RWPE2 (cell line): ENCODE measurements around the gene LRRC26.
A peak's percentile ranks its signal among the peaks of the same experiment; 100 is the strongest.

Experiments
- ATAC-seq: fragments of 200-7000 bp; cut with Tn5 transposase; 3 replicates; pipeline ENCODE4 v1.9.1; 2021; ENCODE audit warnings: low read depth
- DNase-seq: peaks from one replicate; pipeline ENCODE4 v3.0.0-alpha.2; 2020; ENCODE audit warnings: low spot score
- H3K27ac ChIP-seq: fragments of 450-650 bp; 2 replicates; pipeline ENCODE4 v1.5.1; 2017; ENCODE audit warnings: mild to moderate bottlenecking; ENCODE audit not compliant: poor library complexity, severe bottlenecking
- H3K27me3 ChIP-seq: fragments of 250-450 bp; sonication (Bioruptor Pico); 2 replicates; pipeline ENCODE4 v1.5.1; 2021; ENCODE audit warnings: mild to moderate bottlenecking, moderate library complexity; ENCODE audit not compliant: insufficient read depth, poor library complexity, severe bottlenecking
- H3K36me3 ChIP-seq: fragments of 250-450 bp; sonication (Bioruptor Pico); 2 replicates; pipeline ENCODE4 v1.5.1; 2020; ENCODE audit warnings: low read depth, mild to moderate bottlenecking, moderate library complexity
- H3K4me1 ChIP-seq: fragments of 250-450 bp; sonication (Bioruptor Pico); 2 replicates; pipeline ENCODE4 v1.5.1; 2021; ENCODE audit warnings: mild to moderate bottlenecking, moderate library complexity; ENCODE audit not compliant: insufficient read depth, poor library complexity, severe bottlenecking
- H3K4me3 ChIP-seq: fragments of 250-450 bp; sonication (Bioruptor Pico); 2 replicates; pipeline ENCODE4 v1.5.1; 2021; ENCODE audit warnings: mild to moderate bottlenecking, moderate library complexity; ENCODE audit not compliant: severe bottlenecking
- H3K9me3 ChIP-seq: fragments of 250-450 bp; sonication (Bioruptor Pico); 2 replicates; pipeline ENCODE4 v1.5.1; 2021; ENCODE audit warnings: mild to moderate bottlenecking, moderate library complexity; ENCODE audit not compliant: severe bottlenecking
- TF ChIP-seq, protein P1 (sequence below): fragments of 450-650 bp; IDR thresholded peaks from one replicate; pipeline ENCODE4 v1.5.1; 2017; ENCODE audit warnings: mild to moderate bottlenecking, moderate library complexity; ENCODE audit not compliant: poor library complexity, severe bottlenecking

The LRRC26 gene

DNA sequence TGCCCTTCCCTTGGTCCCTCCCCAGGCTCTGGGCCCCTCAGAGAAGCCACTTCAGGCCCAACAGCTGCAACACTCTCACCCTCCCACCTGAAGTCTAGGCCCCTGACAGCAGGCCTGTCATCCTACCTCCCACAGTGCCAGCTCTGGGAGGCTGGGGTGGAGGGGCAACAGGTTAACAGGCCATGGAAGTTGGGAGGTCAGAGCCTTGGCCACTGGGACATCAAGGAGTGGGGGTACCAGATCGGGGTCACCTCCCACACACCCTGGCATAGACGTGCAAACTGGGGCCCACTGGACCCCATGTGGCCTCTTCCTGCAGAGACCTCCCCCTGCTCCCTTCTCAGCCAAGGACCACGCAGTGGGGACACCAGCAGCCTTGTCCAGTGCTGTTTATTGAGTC, 21.4 kb upstream of the LRRC26 start:
- Histone ChIP-seq H3K36me3 (peaks cover 20% of the 10 kb centered on the region), H3K27me3 (no peaks in the 10 kb centered on the region), H3K4me3 (no peak overlapping the region), H3K4me1 (peaks cover 15% of the 10 kb centered on the region), H3K9me3 (no peaks in the 10 kb centered on the region), H3K27ac (no peak overlapping the region)
- DNase-seq (no peak), ATAC-seq (no peak)
- TF ChIP-seq, protein P1, sequence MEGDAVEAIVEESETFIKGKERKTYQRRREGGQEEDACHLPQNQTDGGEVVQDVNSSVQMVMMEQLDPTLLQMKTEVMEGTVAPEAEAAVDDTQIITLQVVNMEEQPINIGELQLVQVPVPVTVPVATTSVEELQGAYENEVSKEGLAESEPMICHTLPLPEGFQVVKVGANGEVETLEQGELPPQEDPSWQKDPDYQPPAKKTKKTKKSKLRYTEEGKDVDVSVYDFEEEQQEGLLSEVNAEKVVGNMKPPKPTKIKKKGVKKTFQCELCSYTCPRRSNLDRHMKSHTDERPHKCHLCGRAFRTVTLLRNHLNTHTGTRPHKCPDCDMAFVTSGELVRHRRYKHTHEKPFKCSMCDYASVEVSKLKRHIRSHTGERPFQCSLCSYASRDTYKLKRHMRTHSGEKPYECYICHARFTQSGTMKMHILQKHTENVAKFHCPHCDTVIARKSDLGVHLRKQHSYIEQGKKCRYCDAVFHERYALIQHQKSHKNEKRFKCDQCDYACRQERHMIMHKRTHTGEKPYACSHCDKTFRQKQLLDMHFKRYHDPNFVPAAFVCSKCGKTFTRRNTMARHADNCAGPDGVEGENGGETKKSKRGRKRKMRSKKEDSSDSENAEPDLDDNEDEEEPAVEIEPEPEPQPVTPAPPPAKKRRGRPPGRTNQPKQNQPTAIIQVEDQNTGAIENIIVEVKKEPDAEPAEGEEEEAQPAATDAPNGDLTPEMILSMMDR = no peak

- Histone ChIP-seq H3K27ac (no peak overlapping the region), H3K4me1 (peaks cover 14% of the 10 kb centered on the region), H3K9me3 (no peaks in the 10 kb centered on the region), H3K4me3 (no peak overlapping the region), H3K36me3 (peaks cover 20% of the 10 kb centered on the region), H3K27me3 (no peaks in the 10 kb centered on the region)
- DNase-seq (no peak), ATAC-seq (no peak)
- TF ChIP-seq, protein P1 = no peak
These were observed 20.5 kb upstream of the LRRC26 start for GRCh38 chr9:137190315-137190856.

GRCh38 chr9:137189297-137190295, 19.7 kb upstream of the LRRC26 start:
- TF ChIP-seq, protein P1 = no peak
- H3K4me1 ChIP-seq = peaks cover 6% of the 10 kb centered on the region
- no peaks in the 10 kb centered on the region for H3K9me3 ChIP-seq
- H3K27ac ChIP-seq = peak overlapping the region; percentile 73
- DNase-seq (no peak), ATAC-seq (peak; percentile 13)
- no peaks in the 10 kb centered on the region for H3K27me3 ChIP-seq
- H3K36me3 ChIP-seq = peaks cover 20% of the 10 kb centered on the region
- peak overlapping the region; percentile 52 for H3K4me3 ChIP-seq

- Histone ChIP-seq H3K27ac (peak within 1 kb of the TSS; percentile 73), H3K4me3 (peak within 1 kb of the TSS; percentile 52), H3K36me3 (peaks cover 20% of the 10 kb centered on the region), H3K4me1 (peaks cover 5% of the 10 kb centered on the region), H3K9me3 (no peaks in the 10 kb centered on the region), H3K27me3 (no peaks in the 10 kb centered on the region)
- ATAC-seq (peak; percentile 74), DNase-seq (peak; percentile 88)
- TF ChIP-seq, protein P1 = peak; percentile 72
These were observed 18.8 kb upstream of the LRRC26 start, which contains the start of the genes ANAPC2 and SSNA1 for GRCh38 chr9:137188490-137189296. TSS of gene ANAPC2 (minus strand) at chr9:137188560. CDS start at chr9:137188532, 28 bp downstream. TSS of gene SSNA1 (plus strand) at chr9:137188676. CDS start at chr9:137188727, 51 bp downstream.
